Bronchial epithelial cell (primary cell): ENCODE data around the gene RNF169. TPM values are rescaled to one million over a fixed set of nuclear protein-coding genes. Genes with fewer than 3 reads are reported as not detected.
A peak's percentile ranks its signal among the peaks of the same experiment; 100 is the strongest.
"Not testable (repeated sequence)": the region's sequence is repeated elsewhere in the genome, so short reads cannot be mapped to it uniquely, and the experiment has no call there.

ENCODE experiments used
- DNase-seq: peaks from one replicate; pipeline ENCODE4 v3.0.0-alpha.2; 2010; ENCODE audit warnings: low read depth
- FAIRE-seq: peaks from 2 replicates; lab custom pipeline; 2011; peaks lifted over from hg19 to GRCh38; lab: Jason Lieb, UNC
- H3K27me3 ChIP-seq: 2 replicates; pipeline ENCODE4 v1.5.1; 2011; ENCODE audit warnings: low read length; ENCODE audit not compliant: control insufficient read depth, insufficient read depth
- H3K36me3 ChIP-seq: 2 replicates; pipeline ENCODE4 v1.5.1; 2011; ENCODE audit warnings: low read length; ENCODE audit not compliant: control insufficient read depth, insufficient read depth
- H3K4me3 ChIP-seq: 2 replicates; pipeline ENCODE4 v1.5.1; 2011; ENCODE audit warnings: mild to moderate bottlenecking, low read depth, low read length, control low read depth
- CTCF ChIP-seq: IDR thresholded peaks from 2 replicates; pipeline ENCODE4 v1.5.1; 2011; ENCODE audit warnings: mild to moderate bottlenecking, moderate library complexity, low read length, control low read depth, inconsistent platforms; ENCODE audit not compliant: insufficient read depth, severe bottlenecking
- total RNA-seq: library from RNA; depleted of rRNA; stranded (reverse); fragments of >200 nt; gene quantifications from 2 replicates; pipeline ENCODE4 v1.2.1, GENCODE V29; 2014

RNF169 gene
- total RNA-seq, 1 donor from 2014 or later, result 12.6 TPM

GRCh38 chr11:74756571-74756970 is 7.9 kb downstream of the RNF169 start:
- FAIRE-seq (no peak), DNase-seq (no peak)
- no peaks in the 10 kb centered on the region for H3K27me3 ChIP-seq
- H3K4me3 ChIP-seq, result no peak overlapping the region
- no peaks in the 10 kb centered on the region for H3K36me3 ChIP-seq
- TF ChIP-seq CTCF, result no peak

- DNase-seq (no peak), FAIRE-seq (no peak)
- no peaks in the 10 kb centered on the region for H3K27me3 ChIP-seq
- H3K36me3 ChIP-seq, result no peaks in the 10 kb centered on the region
- no peak overlapping the region for H3K4me3 ChIP-seq
- TF ChIP-seq CTCF, result no peak
Measured at GRCh38 chr11:74766905-74767304, 18.3 kb downstream of the RNF169 start.

- not testable (repeated sequence) for FAIRE-seq, H3K4me3 ChIP-seq, H3K27me3 ChIP-seq, H3K36me3 ChIP-seq
- peak; percentile 9 for DNase-seq
Measured at GRCh38 chr11:74768172-74768651, 19.6 kb downstream of the RNF169 start.

GRCh38 chr11:74769055-74769707 is 20.5 kb downstream of the RNF169 start:
- Histone ChIP-seq H3K36me3 (no peaks in the 10 kb centered on the region), H3K4me3 (no peak overlapping the region), H3K27me3 (no peaks in the 10 kb centered on the region)
- DNase-seq (no peak), FAIRE-seq (no peak)
- no peak for TF ChIP-seq CTCF

- DNase-seq, result peak; percentile 15
- no peak for FAIRE-seq
- TF ChIP-seq CTCF, result no peak
- Histone ChIP-seq H3K27me3 (no peaks in the 10 kb centered on the region), H3K36me3 (no peaks in the 10 kb centered on the region), H3K4me3 (no peak overlapping the region)
Measured at GRCh38 chr11:74770456-74770855, 21.8 kb downstream of the RNF169 start.

GRCh38 chr11:74771139-74771538 is 22.5 kb downstream of the RNF169 start:
- no peak for TF ChIP-seq CTCF
- no peak for DNase-seq
- H3K36me3 ChIP-seq, result no peaks in the 10 kb centered on the region
- H3K27me3 ChIP-seq, result no peaks in the 10 kb centered on the region
- no peak for FAIRE-seq
- no peak overlapping the region for H3K4me3 ChIP-seq
